H9 (cell line): Measurements from ENCODE around the gene C3orf22. TPM values are rescaled to one million over a fixed set of nuclear protein-coding genes. Genes with fewer than 3 reads are reported as not detected.

ENCODE experiments used
- DNase-seq: peaks from one replicate; pipeline ENCODE4 v3.0.0-alpha.2; 2017
- H2AFZ ChIP-seq: one replicate; pipeline ENCODE4 v1.6.1; 2013; ENCODE audit warnings: mild to moderate bottlenecking, low read length, control low read depth, moderate library complexity
- H2AK5ac ChIP-seq: 2 replicates; pipeline ENCODE4 v1.6.1; 2013; ENCODE audit warnings: low read length, control low read depth, mixed read lengths; ENCODE audit not compliant: insufficient read length
- H2BK120ac ChIP-seq: one replicate; pipeline ENCODE4 v1.6.1; 2013; ENCODE audit warnings: low read depth, mild to moderate bottlenecking, low read length, control low read depth, inconsistent platforms; ENCODE audit not compliant: poor library complexity, severe bottlenecking
- H2BK12ac ChIP-seq: 2 replicates; pipeline ENCODE4 v1.6.1; 2013; ENCODE audit warnings: low read length, control low read depth, mixed read lengths, low read depth; ENCODE audit not compliant: insufficient read length
- H2BK15ac ChIP-seq: 2 replicates; pipeline ENCODE4 v1.6.1; 2013; ENCODE audit warnings: low read depth, low read length, control low read depth
- H2BK20ac ChIP-seq: one replicate; pipeline ENCODE4 v1.6.1; 2013; ENCODE audit warnings: low read depth, mild to moderate bottlenecking, low read length, control low read depth, inconsistent platforms; ENCODE audit not compliant: poor library complexity, severe bottlenecking
- H2BK5ac ChIP-seq: 2 replicates; pipeline ENCODE4 v1.6.1; 2013; ENCODE audit warnings: low read length, control low read depth, mixed read lengths; ENCODE audit not compliant: insufficient read length
- H3K14ac ChIP-seq: 2 replicates; pipeline ENCODE4 v1.6.1; 2013; ENCODE audit warnings: low read length, control low read depth; ENCODE audit not compliant: insufficient read depth
- H3K18ac ChIP-seq: 2 replicates; pipeline ENCODE4 v1.6.1; 2013; ENCODE audit warnings: low read depth, mild to moderate bottlenecking, mixed read lengths, low read length, control low read depth; ENCODE audit not compliant: insufficient read length
- H3K23ac ChIP-seq: 2 replicates; pipeline ENCODE4 v1.6.1; 2013; ENCODE audit warnings: low read length, control low read depth, mixed read lengths, low read depth; ENCODE audit not compliant: insufficient read length
- H3K23me2 ChIP-seq: 2 replicates; pipeline ENCODE4 v1.6.1; 2013; ENCODE audit warnings: low read depth, mild to moderate bottlenecking, mixed read lengths, low read length, control low read depth; ENCODE audit not compliant: insufficient read length, poor library complexity, severe bottlenecking
- H3K27ac ChIP-seq: 2 replicates; pipeline ENCODE4 v1.5.1; 2013; ENCODE audit warnings: low read length, control low read depth, mixed read lengths, low read depth; ENCODE audit not compliant: insufficient read length
- H3K27me3 ChIP-seq: 2 replicates; pipeline ENCODE4 v1.6.1; 2013; ENCODE audit warnings: low read length, control low read depth, inconsistent platforms; ENCODE audit not compliant: insufficient read depth
- H3K4ac ChIP-seq: 2 replicates; pipeline ENCODE4 v1.6.1; 2013; ENCODE audit warnings: low read depth, mild to moderate bottlenecking, control low read depth, inconsistent platforms, low read length, moderate library complexity
- H3K4me1 ChIP-seq: 2 replicates; pipeline ENCODE4 v1.6.1; 2013; ENCODE audit warnings: low read length, control low read depth, inconsistent platforms; ENCODE audit not compliant: insufficient read depth
- H3K4me2 ChIP-seq: 2 replicates; pipeline ENCODE4 v1.6.1; 2013; ENCODE audit warnings: low read length, control low read depth, mixed read lengths; ENCODE audit not compliant: insufficient read length, insufficient read depth
- H3K56ac ChIP-seq: 2 replicates; pipeline ENCODE4 v1.6.1; 2013; ENCODE audit warnings: low read depth, mild to moderate bottlenecking, mixed read lengths, low read length, control low read depth; ENCODE audit not compliant: insufficient read length
- H3K79me1 ChIP-seq: 2 replicates; pipeline ENCODE4 v1.6.1; 2013; ENCODE audit warnings: low read depth, mild to moderate bottlenecking, moderate library complexity, low read length, control low read depth, inconsistent platforms; ENCODE audit not compliant: insufficient read depth, poor library complexity, severe bottlenecking
- H3K79me2 ChIP-seq: 2 replicates; pipeline ENCODE4 v1.6.1; 2013; ENCODE audit warnings: low read length, control low read depth, inconsistent platforms; ENCODE audit not compliant: insufficient read depth
- H3K9ac ChIP-seq: 2 replicates; pipeline ENCODE4 v1.6.1; 2013; ENCODE audit warnings: low read length, control low read depth, mixed read lengths; ENCODE audit not compliant: insufficient read length; ENCODE audit errors: extremely low read depth
- H3K9me3 ChIP-seq: one replicate; pipeline ENCODE4 v1.6.1; 2013; ENCODE audit warnings: low read depth, low read length, inconsistent platforms; ENCODE audit not compliant: control insufficient read depth
- H3T11ph ChIP-seq: one replicate; pipeline ENCODE4 v1.6.1; 2013; ENCODE audit warnings: mild to moderate bottlenecking, low read length, control low read depth, inconsistent platforms
- H4K20me1 ChIP-seq: one replicate; pipeline ENCODE4 v1.6.1; 2013; ENCODE audit not compliant: control insufficient read depth, insufficient read length, insufficient read depth
- H4K5ac ChIP-seq: 2 replicates; pipeline ENCODE4 v1.6.1; 2013; ENCODE audit warnings: low read depth, mild to moderate bottlenecking, mixed read lengths, low read length, control low read depth; ENCODE audit not compliant: insufficient read length
- H4K8ac ChIP-seq: replicated peaks from 2 replicates; pipeline ENCODE4 v1.6.1; 2013; ENCODE audit warnings: low read length, control low read depth, mixed read lengths, low read depth; ENCODE audit not compliant: insufficient read length
- H4K91ac ChIP-seq: 2 replicates; pipeline ENCODE4 v1.6.1; 2013; ENCODE audit warnings: low read depth, mild to moderate bottlenecking, moderate library complexity, mixed read lengths, low read length, control low read depth; ENCODE audit not compliant: insufficient read length
- H3K27ac Mint-ChIP-seq, 3 experiments: 2 replicates in 2 of 3; 3 replicates in 1 of 3; pipeline ENCODE4 v1.8.0; 2020 to 2021; ENCODE audit warnings: mixed read lengths in 3 of 3, mild to moderate bottlenecking in 1 of 3, moderate library complexity in 1 of 3
- H3K27me3 Mint-ChIP-seq: 2 replicates; pipeline ENCODE4 v1.8.0; 2021; ENCODE audit warnings: low read depth, mild to moderate bottlenecking, moderate library complexity, mixed read lengths
- H3K36me3 Mint-ChIP-seq, 3 experiments: 2 replicates in 2 of 3; 3 replicates in 1 of 3; pipeline ENCODE4 v1.8.0; 2020 to 2021; ENCODE audit warnings: low read depth in 3 of 3, mixed read lengths in 3 of 3; ENCODE audit not compliant: insufficient read depth in 1 of 3
- H3K4me1 Mint-ChIP-seq, 2 experiments: 2 replicates each; pipeline ENCODE4 v1.8.0; 2020; ENCODE audit warnings: mixed read lengths in 2 of 2
- H3K4me3 Mint-ChIP-seq, 2 experiments: 2 replicates in 1 of 2; 3 replicates in 1 of 2; pipeline ENCODE4 v1.8.0; 2020 to 2021; ENCODE audit warnings: mild to moderate bottlenecking in 2 of 2, mixed read lengths in 2 of 2, moderate library complexity in 1 of 2
- H3K9me3 Mint-ChIP-seq, 2 experiments: 2 replicates in 1 of 2; 3 replicates in 1 of 2; pipeline ENCODE4 v1.8.0; 2020; ENCODE audit warnings: mild to moderate bottlenecking in 2 of 2, mixed read lengths in 2 of 2, moderate library complexity in 1 of 2
- CTCF ChIP-seq: fragments of 200-600 bp; sonication (generic); conservative IDR thresholded peaks from 3 replicates; pipeline ENCODE4 v1.8.0; 2021; ENCODE audit warnings: antibody characterized with exemption, mild to moderate bottlenecking
- WGBS: extraction: QIAGEN DNeasy Blood & Tissue Kit; methylation state at CpG from one replicate; pipeline ENCODE4 v1.1.7; 2013; ENCODE audit warnings: missing lambda C conversion rate, low lambda C conversion rate, mixed read lengths; ENCODE audit not compliant: insufficient read length; ENCODE audit errors: extremely low coverage; 5-methylcytosine and 5-hydroxymethylcytosine counted together
- total RNA-seq: library from RNA; stranded (reverse); gene quantifications from 2 replicates; pipeline ENCODE4 v1.2.1, GENCODE V29; 2021

C3orf22 gene
- total RNA-seq, 1 experiment from 2014 or later, result not detected

- H2AK5ac ChIP-seq, result no peak overlapping the region
- no peaks in the 10 kb centered on the region for H3K79me1 ChIP-seq
- no peak overlapping the region for H3K4me2 ChIP-seq
- H3K4me1 Mint-ChIP-seq, result peaks cover 0 to 2% of the 10 kb centered on the region in 2 experiments; a peak in 2 of 4 replicates
- no peak overlapping the region for H4K8ac ChIP-seq
- no peak for TF ChIP-seq CTCF
- H3K23ac ChIP-seq, result no peak overlapping the region
- H3K27me3 ChIP-seq, result no peaks in the 10 kb centered on the region
- no peak overlapping the region for H2BK120ac ChIP-seq
- no peaks in the 10 kb centered on the region for H4K20me1 ChIP-seq
- WGBS, result no CpG with 5 or more reads among the region's 4 CpGs
- no peak overlapping the region for H3K27ac ChIP-seq
- H3K18ac ChIP-seq, result no peak overlapping the region
- H3K9me3 ChIP-seq, result no peaks in the 10 kb centered on the region
- H3K23me2 ChIP-seq, result no peaks in the 10 kb centered on the region
- no peak overlapping the region for H2AFZ ChIP-seq
- H2BK15ac ChIP-seq, result no peak overlapping the region
- no peaks in the 10 kb centered on the region for H3K36me3 Mint-ChIP-seq
- no peaks in the 10 kb centered on the region for H3K79me2 ChIP-seq
- no peak overlapping the region for H2BK20ac ChIP-seq
- no peak overlapping the region for H3K14ac ChIP-seq
- H2BK12ac ChIP-seq, result no peak overlapping the region
- H3K4ac ChIP-seq, result no peak overlapping the region
- H3K9ac ChIP-seq, result no peak overlapping the region
- H3K56ac ChIP-seq, result no peak overlapping the region
- H4K91ac ChIP-seq, result no peak overlapping the region
- peaks cover 10% of the 10 kb centered on the region for H3K27me3 Mint-ChIP-seq
- no peak overlapping the region for H3K27ac Mint-ChIP-seq
- no peak overlapping the region for H2BK5ac ChIP-seq
- DNase-seq, result no peak
- no peak overlapping the region for H3T11ph ChIP-seq
- H3K9me3 Mint-ChIP-seq, result peaks cover 0 to 10% of the 10 kb centered on the region in 2 experiments; a peak in 2 of 5 replicates
- H3K4me3 Mint-ChIP-seq, result no peak overlapping the region
- H4K5ac ChIP-seq, result no peak overlapping the region
- no peaks in the 10 kb centered on the region for H3K4me1 ChIP-seq
These were observed 23.6 kb upstream of the C3orf22 start for GRCh38 chr3:126582311-126582710.
